ENCODE results near the gene SORBS1.

SORBS1 gene

GRCh38 chr10:95459446-95460045 is 101.6 kb downstream of the SORBS1 start:
- no peak for DNase-seq (ENCODE audit: low read depth)

- DNase-seq (ENCODE audit: low read depth): no peak
Measured at GRCh38 chr10:95458871-95459270, 102.3 kb downstream of the SORBS1 start.

GRCh38 chr10:95458014-95458413 is 103.2 kb downstream of the SORBS1 start:
- DNase-seq (ENCODE audit: low read depth): no peak

- no peak for DNase-seq (ENCODE audit: low read depth)
Measured at GRCh38 chr10:95457319-95457886, 103.8 kb downstream of the SORBS1 start.

GRCh38 chr10:95456516-95456915 is 104.7 kb downstream of the SORBS1 start:
- DNase-seq (ENCODE audit: low read depth): no peak

- DNase-seq (ENCODE audit: low read depth): no peak
Measured at GRCh38 chr10:95454940-95455339, 106.2 kb downstream of the SORBS1 start.

- no peak for DNase-seq (ENCODE audit: low read depth)
Measured at GRCh38 chr10:95454356-95454755, 106.8 kb downstream of the SORBS1 start.

- no peak for DNase-seq (ENCODE audit: low read depth)
Measured at GRCh38 chr10:95451568-95452524, 109.3 kb downstream of the SORBS1 start.

- DNase-seq (ENCODE audit: low read depth): no peak
Measured at GRCh38 chr10:95451150-95451549, 110.0 kb downstream of the SORBS1 start.

- no peak for DNase-seq (ENCODE audit: low read depth)
Measured at GRCh38 chr10:95450188-95450587, 111.0 kb downstream of the SORBS1 start.

- DNase-seq (ENCODE audit: low read depth): peak; percentile 33
Measured at GRCh38 chr10:95447685-95448084, 113.5 kb downstream of the SORBS1 start.

GRCh38 chr10:95445837-95446486 is 115.2 kb downstream of the SORBS1 start:
- peak; percentile 59 for DNase-seq (ENCODE audit: low read depth)

- DNase-seq (ENCODE audit: low read depth): peak; percentile 63
Measured at GRCh38 chr10:95445223-95445836, 115.8 kb downstream of the SORBS1 start.

- no peak for DNase-seq (ENCODE audit: low read depth)
Measured at GRCh38 chr10:95444792-95445191, 116.4 kb downstream of the SORBS1 start.

GRCh38 chr10:95443636-95444035 is 117.5 kb downstream of the SORBS1 start:
- DNase-seq (ENCODE audit: low read depth): no peak

- no peak for DNase-seq (ENCODE audit: low read depth)
Measured at GRCh38 chr10:95442341-95442740, 118.8 kb downstream of the SORBS1 start.

- no peak for DNase-seq (ENCODE audit: low read depth)
Measured at GRCh38 chr10:95441547-95441923, 119.6 kb downstream of the SORBS1 start.

GRCh38 chr10:95440756-95441546 is 120.2 kb downstream of the SORBS1 start:
- no peak for DNase-seq (ENCODE audit: low read depth)

GRCh38 chr10:95440038-95440725 is 121.0 kb downstream of the SORBS1 start:
- DNase-seq (ENCODE audit: low read depth): no peak

GRCh38 chr10:95438781-95439180 is 122.4 kb downstream of the SORBS1 start:
- no peak for DNase-seq (ENCODE audit: low read depth)

GRCh38 chr10:95437669-95438068 is 123.5 kb downstream of the SORBS1 start:
- DNase-seq (ENCODE audit: low read depth): no peak

Measured in iris pigment epithelial cell (primary cell).